Left lung (tissue), 10 donors: ENCODE results near the gene BPGM. TPM values are rescaled to one million over a fixed set of nuclear protein-coding genes. Genes with fewer than 3 reads are reported as not detected.

ENCODE experiments used
- ATAC-seq: fragments of 200-7000 bp; cut with Tn5 transposase; one replicate; pipeline ENCODE4 v1.9.1; 2020; ENCODE audit warnings: moderate library complexity
- DNase-seq, 4 donors: peaks; one replicate each; pipeline ENCODE4 v3.0.0-alpha.2; 2013 to 2020
- H3K27ac ChIP-seq, 2 donors: fragments of 200-600 bp; sonication (generic) in 1 of 2; one replicate each; pipeline versions ENCODE4 v1.5.0 to v1.8.0; 2020 to 2021
- H3K27me3 ChIP-seq, 2 donors: fragments of 200-600 bp; sonication (generic) in 1 of 2; one replicate each; pipeline versions ENCODE4 v1.5.0 to v1.8.0; 2020 to 2021
- H3K36me3 ChIP-seq, 2 donors: fragments of 200-600 bp; sonication (generic) in 1 of 2; one replicate each; pipeline versions ENCODE4 v1.5.0 to v1.8.0; 2020 to 2021
- H3K4me1 ChIP-seq, 2 donors: fragments of 200-600 bp; one replicate each; pipeline ENCODE4 v1.8.0; 2021
- H3K4me3 ChIP-seq, 2 donors: fragments of 200-600 bp; sonication (generic) in 1 of 2; one replicate each; pipeline versions ENCODE4 v1.5.0 to v1.8.0; 2020 to 2021; ENCODE audit warnings: mild to moderate bottlenecking in 1 of 2
- H3K9me3 ChIP-seq, 2 donors: fragments of 200-600 bp; sonication (generic) in 1 of 2; one replicate each; pipeline versions ENCODE4 v1.5.0 to v1.8.0; 2020 to 2021
- CTCF ChIP-seq, 2 donors: fragments of 200-600 bp; sonication (generic) in 1 of 2; IDR thresholded peaks; one replicate each; pipeline versions ENCODE4 v1.5.0 to v1.8.0; 2021; ENCODE audit warnings: antibody characterized with exemption in 2 of 2
- intact Hi-C, 2 donors: fragments of 100-400 bp; cut with DNase I; formaldehyde crosslinking; loops; one replicate each; pipeline versions ENCODE4 v1.11.2 to v1.14.2; 2022
- polyA plus RNA-seq, 6 donors: library from polyadenylated mRNA; unstranded; fragments of 120-200 nt; gene quantifications; one replicate each; pipeline ENCODE4 v1.2.1, GENCODE V29; 2013; ENCODE audit not compliant: insufficient read length in 6 of 6
- total RNA-seq, 2 donors: library from RNA; stranded (reverse); fragmentation: NEBNext Ultra II Directional; extraction: Animal tissue kit (Norgen Biotek cat#: 25700); gene quantifications; one replicate each; pipeline ENCODE4 v1.2.1, GENCODE V29; 2021
- donor health status: DM: no; HTN: yes; CAD: no.
- donor health status: DM: no; HTN: no; CAD: no.

Gene BPGM
- total and polyA plus RNA-seq, 8 donors = 16.0 to 38.9 (median 26.7) TPM

- DNase-seq (no peak), ATAC-seq (no peak)
- H3K36me3 ChIP-seq = no peaks in the 10 kb centered on the region
- intact Hi-C loops = no loop called here
- no peak overlapping the region for H3K4me3 ChIP-seq
- H3K27me3 ChIP-seq = no peaks in the 10 kb centered on the region
- no peaks in the 10 kb centered on the region for H3K9me3 ChIP-seq
- TF ChIP-seq CTCF (IDR thresholded peaks at IDR 0.05) = no peak
- H3K4me1 ChIP-seq = no peaks in the 10 kb centered on the region
- peak overlapping the region in 1 of 2 donors; percentile 33 for H3K27ac ChIP-seq
These were observed 53.2 kb downstream of the BPGM start for GRCh38 chr7:134699899-134700298.

- H3K4me1 ChIP-seq = no peaks in the 10 kb centered on the region
- no peaks in the 10 kb centered on the region for H3K27me3 ChIP-seq
- DNase-seq (no peak), ATAC-seq (no peak)
- intact Hi-C loops = no loop called here
- H3K36me3 ChIP-seq = no peaks in the 10 kb centered on the region
- no peaks in the 10 kb centered on the region for H3K9me3 ChIP-seq
- no peak overlapping the region for H3K4me3 ChIP-seq
- no peak for TF ChIP-seq CTCF (IDR thresholded peaks at IDR 0.05)
- H3K27ac ChIP-seq = no peak overlapping the region
These were observed 54.6 kb downstream of the BPGM start for GRCh38 chr7:134701272-134701671.

- no peak for TF ChIP-seq CTCF (IDR thresholded peaks at IDR 0.05)
- ATAC-seq (no peak), DNase-seq (no peak)
- no peaks in the 10 kb centered on the region for H3K4me1 ChIP-seq
- no peak overlapping the region for H3K4me3 ChIP-seq
- H3K27me3 ChIP-seq = no peaks in the 10 kb centered on the region
- no peaks in the 10 kb centered on the region for H3K9me3 ChIP-seq
- no peaks in the 10 kb centered on the region for H3K36me3 ChIP-seq
- peak overlapping the region in 1 of 2 donors; percentile 49 for H3K27ac ChIP-seq
- intact Hi-C loops = no loop called here
These were observed 56.0 kb downstream of the BPGM start for GRCh38 chr7:134702366-134703240.

- Histone ChIP-seq H3K4me3 (no peak overlapping the region), H3K36me3 (no peaks in the 10 kb centered on the region), H3K4me1 (no peaks in the 10 kb centered on the region), H3K27ac (peak overlapping the region in 1 of 2 donors; percentile 49), H3K9me3 (no peaks in the 10 kb centered on the region), H3K27me3 (no peaks in the 10 kb centered on the region)
- intact Hi-C loops = no loop called here
- DNase-seq (no peak), ATAC-seq (no peak)
- TF ChIP-seq CTCF (IDR thresholded peaks at IDR 0.05) = no peak
These were observed 56.6 kb downstream of the BPGM start for GRCh38 chr7:134703241-134703594.

- DNase-seq (no peak), ATAC-seq (peak; percentile 47)
- H3K27ac ChIP-seq = peak overlapping the region in 1 of 2 donors; percentile 49
These were observed 57.1 kb downstream of the BPGM start for GRCh38 chr7:134703782-134704181.

More at GRCh38 chr7:134703782-134704181, 57.1 kb downstream of the BPGM start:
- H3K9me3 ChIP-seq = no peaks in the 10 kb centered on the region
- TF ChIP-seq CTCF (IDR thresholded peaks at IDR 0.05) = no peak
- no peaks in the 10 kb centered on the region for H3K27me3 ChIP-seq
- H3K36me3 ChIP-seq = no peaks in the 10 kb centered on the region
- intact Hi-C loops = no loop called here
- no peak overlapping the region for H3K4me3 ChIP-seq
- H3K4me1 ChIP-seq = no peaks in the 10 kb centered on the region
